Stimulated activated CD8-positive, alpha-beta memory T cell treated with anti-CD3 and anti-CD28 coated beads, Interleukin-12 subunit alpha, Interleukin-12 subunit beta, amount 100 ng/mL, for 24 hours (primary cell): ENCODE results near the gene RDX.
"Not testable (repeated sequence)": the region's sequence is repeated elsewhere in the genome, so short reads cannot be mapped to it uniquely, and the experiment has no call there.

Experiments used
- DNase-seq: peaks from one replicate; pipeline ENCODE4 v3.0.0-alpha.2; 2020; ENCODE audit errors: extremely low read depth

RDX gene

DNA sequence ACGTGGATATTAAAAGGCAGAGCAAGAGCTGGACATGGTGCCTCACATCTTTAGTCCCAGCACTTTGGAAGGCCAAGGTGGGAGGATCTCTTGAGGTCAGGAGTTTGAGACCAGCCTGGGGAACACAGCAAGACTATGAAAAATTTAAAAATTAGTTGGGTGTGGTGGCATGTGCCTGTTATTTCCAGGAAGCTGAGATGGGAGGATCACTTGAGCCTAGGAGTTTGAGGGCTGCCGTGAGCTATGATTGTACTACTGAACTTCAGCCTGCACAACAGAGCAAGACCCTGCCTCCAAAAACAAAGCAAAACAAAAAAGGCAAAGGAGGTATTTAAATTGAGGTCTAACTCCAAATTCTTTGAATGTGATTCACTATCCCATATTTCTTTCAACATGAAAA is 23.5 kb downstream of the RDX start:
- no peak for DNase-seq

DNA sequence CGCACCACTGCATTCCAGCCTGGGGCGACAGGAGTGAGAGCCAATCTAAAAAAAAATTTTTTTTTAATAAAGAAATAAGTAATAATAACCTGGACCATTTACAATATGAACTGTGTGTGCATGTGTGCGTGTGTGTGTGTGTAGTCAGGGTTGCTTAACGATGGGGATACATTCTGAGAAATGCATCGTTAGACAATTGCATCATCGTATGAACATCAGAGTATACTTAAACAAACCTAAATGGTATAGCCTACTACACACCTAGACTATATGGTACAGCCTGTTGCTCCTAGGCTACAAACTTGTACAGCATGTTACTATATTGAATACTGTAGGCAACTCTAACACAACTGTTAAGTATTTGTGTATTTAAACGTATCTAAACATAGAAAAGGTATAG is 26.4 kb downstream of the RDX start:
- DNase-seq: no peak

DNA sequence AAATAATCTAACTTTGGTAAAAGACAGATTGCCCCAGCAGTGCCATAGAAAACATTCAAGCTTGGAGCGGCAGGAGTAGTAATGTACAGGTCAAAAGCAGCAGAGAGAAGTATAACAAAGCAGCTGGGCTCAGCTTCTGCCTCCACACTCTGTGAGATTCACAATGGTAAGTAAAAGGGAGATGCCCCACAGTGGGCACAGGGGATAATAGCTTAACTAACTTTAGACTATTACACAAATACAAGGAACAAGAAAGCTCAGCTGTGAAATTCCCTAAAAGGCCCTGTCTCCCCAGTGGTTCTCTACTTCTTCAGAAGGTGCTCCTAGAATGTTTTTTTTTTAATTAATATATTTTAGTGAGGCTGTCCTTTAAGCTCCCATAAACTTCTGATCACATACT is 28.0 kb downstream of the RDX start:
- DNase-seq: no peak

DNA sequence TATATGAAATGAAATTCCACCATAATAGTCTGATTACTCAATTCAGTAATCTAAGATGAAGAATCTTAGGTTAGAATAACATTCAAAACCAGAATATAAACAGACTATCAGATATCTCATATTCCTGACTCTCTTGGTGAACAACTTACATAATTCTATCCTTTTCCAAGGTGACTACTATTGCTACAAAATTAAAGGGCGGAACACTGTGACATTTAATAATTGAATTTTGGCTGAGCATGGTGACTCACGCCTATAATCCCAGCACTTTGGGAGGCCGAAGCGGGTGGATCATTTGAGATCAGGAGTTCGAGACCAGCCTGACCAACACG is 34.4 kb downstream of the RDX start:
- no peak for DNase-seq

DNA sequence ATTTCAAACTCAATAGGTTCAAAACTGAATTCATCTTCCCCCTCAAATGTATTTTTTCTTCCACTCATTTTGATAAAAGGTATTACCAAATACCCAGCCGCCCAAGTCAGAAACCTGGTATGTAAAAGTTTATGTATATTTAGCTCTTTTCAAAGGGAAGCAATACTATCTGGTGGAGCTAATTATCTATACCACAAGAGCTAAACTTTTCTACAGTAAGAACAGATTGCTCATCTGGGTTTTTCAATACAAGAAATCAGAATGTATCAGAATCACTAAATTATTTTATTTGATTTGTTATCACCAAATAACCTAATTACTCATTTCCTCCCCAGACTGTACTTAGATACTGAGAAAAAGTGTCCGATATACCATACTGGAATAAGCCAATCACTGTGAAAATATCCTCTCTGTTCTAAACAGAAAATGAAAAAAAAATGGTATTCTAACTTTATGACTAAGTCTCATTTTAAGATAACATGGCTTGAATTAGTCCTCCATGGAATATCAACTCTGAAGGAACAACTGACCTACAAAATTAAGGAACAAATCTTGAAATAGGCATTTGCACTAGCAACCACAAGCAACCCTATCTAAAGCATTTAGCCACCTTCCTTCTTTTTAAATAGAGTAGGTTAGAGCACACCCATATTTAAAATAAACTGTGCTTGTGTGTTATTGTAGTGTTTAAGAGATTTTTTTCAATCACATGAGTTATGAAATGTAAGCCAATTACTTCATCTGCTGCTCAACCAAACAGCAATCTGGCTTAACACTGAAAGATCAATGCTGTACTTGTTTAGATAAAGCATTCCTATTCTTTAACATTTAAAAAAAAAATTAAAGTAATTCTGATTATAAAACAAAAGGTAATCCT is 35.0 kb downstream of the RDX start:
- DNase-seq: no peak

DNA sequence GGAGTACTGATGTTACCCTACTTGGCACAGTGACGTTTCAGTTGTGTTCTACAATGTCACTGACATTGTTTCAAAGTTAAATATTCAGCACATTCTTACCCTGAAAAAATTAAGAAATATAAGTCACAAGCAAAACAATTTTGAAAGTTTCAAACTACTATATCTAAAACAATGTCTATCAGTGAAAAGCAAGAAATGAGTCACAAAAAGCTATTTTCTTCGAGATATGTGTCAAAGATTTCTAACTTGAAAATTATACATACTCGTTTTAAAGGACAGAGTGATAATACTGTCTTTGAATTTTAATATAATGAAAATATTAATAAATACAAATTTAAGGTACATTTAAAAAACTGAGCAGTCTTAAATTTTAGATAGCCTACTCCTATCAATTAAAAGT is 42.9 kb downstream of the RDX start:
- no peak for DNase-seq

DNA sequence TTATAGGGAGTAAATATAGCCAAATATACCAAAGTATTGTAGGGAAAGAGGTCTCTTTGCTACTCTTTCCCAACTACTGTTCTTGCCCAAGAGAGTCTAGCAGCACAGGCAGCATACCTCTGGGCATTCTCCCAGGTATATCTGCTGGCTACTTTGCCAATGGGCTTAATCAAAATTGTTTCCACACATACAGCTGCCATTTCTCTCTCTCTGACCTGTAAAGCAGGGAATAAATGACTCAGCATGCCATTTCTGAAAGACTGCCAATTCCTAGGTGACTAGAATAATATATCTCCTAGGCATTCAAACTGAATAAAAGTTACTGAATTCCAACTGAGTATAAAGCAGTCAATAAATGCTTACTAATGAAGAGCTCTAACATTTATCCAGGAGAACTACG is 44.6 kb downstream of the RDX start:
- DNase-seq: no peak

DNA sequence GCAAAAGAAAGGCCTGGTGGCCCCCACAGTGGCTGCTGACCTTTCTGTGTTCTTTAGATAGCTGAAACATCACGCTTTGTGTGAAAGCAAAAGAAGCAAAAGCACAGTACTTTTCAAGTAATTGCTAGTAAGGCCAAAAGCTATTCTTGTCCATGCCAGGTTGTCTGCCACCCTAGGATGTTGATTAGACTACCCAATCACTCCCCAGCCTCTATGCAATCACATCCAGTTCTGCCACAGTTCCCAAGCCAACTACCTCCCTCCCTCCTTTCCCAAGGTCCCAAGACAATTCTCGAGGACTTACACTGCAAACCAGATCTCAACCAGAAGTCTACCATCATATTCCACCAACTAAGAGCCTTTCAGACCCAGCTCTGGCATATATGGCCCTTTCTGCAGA is 46.2 kb downstream of the RDX start:
- DNase-seq: no peak

DNA sequence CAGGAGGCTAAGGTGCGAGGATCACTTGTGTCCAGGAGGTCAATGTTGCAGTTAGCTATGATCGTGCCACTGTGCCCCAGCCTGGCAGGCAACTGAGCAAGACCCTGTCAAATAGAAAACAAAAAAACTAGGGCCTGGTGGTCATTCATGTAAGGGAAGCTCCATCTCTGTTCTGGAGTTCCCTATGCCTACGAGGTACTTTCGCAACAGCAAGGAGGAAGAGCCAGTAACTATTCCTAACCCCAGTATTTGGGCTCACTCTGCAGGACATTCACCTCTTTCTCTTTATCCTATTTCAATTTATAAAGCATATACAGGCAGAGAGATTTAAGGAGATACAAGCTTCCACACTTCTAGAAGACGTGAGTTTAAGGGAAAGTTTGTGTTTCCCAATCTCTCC is 46.6 kb downstream of the RDX start:
- DNase-seq: no peak

DNA sequence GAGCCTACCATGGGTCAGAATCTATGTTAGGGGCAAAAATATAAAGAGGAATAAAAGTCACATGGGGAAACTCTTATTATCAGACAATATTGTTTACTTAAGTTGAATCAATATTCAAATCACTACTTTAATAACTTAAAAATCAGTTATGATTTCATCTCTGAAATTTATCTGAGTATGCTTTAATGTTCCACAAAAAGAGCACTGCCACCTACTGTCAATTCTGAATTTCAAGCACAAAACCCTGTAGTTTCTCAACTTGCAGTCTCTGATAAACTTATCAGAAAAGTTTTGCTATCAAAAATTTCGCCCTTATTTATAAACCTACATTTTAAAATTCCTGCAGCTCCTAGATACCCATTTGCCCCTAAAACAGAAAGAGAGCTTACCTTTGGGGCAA is 47.3 kb downstream of the RDX start:
- DNase-seq: no peak

DNA sequence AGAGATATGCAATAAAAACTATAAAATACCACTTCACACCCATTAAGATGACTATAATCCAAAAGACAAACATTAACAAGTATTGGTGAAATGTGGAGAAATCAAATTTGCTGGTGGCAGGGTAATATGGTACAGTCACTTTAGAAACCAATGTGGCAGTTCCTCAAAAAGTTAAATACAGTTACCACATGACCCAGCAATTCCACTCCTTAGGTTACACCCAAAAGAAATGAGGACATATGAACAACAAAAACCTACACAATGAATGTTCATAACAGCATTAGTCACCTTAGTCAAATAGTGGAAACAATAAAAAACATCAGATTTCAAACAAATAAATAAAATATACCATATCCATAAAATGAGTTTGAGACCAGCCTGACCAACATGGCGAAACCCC is 52.6 kb downstream of the RDX start:
- DNase-seq: no peak

DNA sequence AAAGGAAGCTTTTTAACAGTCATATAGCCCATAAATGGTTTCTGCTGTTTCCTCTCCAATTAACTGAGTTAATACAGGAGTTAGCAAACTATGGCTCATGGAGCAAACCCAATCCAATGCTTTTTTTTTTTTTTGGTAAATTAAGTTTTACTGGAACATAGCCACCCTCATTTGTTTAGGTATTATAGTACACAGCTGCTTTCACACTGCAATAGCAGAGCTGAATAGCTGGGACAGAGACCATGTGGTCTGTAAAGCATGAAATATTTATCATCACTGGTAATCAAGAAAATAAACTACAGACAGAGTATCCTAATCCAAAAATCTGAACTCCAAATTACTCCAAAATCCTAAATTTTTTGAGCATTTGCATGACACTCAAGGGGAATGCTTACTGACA is 53.7 kb downstream of the RDX start:
- no peak for DNase-seq

DNA sequence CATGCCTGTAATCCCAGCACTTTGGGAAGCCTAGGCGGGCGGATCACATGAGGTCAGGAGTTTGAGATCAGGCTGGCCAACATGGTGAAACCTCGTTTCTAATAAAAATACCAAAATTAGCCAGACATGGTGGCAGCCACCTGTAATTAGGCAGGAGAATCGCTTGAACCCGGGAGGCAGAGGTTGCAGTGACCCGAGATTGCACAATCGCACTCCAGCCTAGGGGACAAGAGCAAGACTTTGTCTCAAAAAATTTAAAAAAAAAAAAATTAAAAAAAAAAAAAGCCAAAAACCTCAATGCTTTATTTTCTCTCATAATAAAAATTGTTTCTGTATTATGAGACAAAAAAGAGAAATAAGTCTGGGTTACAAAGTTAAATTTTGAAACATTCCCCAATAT is 54.2 kb downstream of the RDX start:
- DNase-seq: no peak

DNA sequence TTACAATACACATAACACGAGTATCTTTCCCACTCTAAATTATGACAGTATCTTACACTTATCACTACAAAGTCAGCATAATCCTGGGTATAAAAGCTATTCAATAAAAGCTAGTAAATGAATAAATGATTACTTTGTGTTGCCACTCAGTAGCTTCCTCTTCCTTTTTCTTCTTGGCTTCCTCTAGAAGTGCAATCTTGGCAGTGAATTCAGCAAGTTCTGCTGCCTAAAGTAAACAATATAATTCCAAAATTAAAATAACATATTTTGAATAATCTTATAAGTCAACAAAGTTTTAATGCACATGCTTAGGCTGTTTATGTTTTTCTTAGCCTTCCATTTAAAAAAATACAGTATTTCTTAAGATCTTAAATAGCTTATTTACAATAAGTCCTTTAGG is 60.4 kb downstream of the RDX start:
- DNase-seq: no peak

DNA sequence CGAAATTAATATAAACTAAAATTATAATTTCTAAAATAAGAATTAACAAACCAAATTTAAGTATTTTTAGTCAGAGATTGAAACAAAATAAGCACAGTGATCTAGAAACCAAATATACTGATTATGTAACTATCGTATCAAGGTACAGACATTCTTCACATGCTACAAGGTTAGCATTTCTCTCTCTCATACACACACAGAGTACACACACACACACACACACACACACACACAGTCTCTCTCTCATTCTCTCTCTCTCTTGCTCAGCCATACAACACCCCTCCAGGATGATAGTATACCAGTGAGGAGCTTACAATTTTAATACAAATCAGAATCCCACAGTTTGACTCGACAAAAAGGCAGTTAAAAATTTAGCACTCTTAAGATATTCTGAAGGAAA is 66.0 kb downstream of the RDX start:
- no peak for DNase-seq

DNA sequence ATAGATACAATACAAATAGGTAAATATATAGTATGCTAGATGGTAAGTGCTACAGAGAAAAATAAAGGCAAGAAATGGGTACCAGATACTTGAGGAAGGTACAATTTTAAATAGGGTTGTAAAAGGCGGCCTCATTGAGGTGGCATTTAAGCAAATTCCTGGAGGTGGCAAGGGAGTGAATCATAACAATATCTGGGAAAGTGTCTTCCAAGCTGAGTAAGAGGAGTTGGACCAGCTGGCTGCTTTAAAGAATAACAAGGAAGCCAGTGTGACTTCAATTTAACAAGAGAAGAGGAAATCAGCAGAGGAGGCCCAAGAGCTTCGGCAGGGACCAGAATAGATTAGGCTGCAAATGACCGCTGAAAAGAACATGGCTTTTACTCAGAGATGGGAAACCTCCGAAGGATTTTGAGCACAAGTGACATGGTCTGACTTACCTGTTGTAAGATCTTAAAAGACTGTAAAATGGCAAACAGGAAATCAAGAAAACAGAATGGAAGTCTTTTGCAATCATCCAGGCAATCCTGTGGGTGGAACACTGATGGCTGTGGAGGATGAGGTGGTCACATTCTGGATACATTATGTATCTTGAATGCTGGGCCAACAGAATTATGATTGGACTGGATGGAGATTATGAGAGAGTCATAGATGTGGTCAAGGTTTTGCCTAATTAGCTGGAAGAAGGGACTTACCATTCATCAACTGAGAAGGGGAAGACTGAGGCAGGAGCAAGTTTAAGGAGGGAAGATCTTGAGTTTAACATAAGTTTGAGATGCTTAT is 77.2 kb downstream of the RDX start:
- DNase-seq: no peak

DNA sequence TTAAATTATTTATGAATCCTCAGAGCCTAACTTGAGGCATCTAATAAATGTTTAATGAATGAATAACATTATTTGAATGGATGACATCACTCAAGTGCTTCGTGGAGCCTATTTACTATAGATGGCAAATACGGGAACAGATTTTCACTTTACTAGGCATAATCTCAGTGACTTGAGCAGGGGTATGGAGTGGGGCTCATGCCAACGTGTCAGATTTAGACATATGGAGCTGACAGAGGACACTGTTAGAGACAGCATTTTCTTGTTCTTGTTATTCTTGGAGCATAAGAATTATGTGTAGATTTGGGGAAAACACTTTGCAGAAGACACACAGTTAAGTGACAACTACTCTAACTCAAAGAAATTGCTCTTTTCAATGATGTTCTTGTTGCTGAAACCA is 78.5 kb downstream of the RDX start:
- DNase-seq: no peak

DNA sequence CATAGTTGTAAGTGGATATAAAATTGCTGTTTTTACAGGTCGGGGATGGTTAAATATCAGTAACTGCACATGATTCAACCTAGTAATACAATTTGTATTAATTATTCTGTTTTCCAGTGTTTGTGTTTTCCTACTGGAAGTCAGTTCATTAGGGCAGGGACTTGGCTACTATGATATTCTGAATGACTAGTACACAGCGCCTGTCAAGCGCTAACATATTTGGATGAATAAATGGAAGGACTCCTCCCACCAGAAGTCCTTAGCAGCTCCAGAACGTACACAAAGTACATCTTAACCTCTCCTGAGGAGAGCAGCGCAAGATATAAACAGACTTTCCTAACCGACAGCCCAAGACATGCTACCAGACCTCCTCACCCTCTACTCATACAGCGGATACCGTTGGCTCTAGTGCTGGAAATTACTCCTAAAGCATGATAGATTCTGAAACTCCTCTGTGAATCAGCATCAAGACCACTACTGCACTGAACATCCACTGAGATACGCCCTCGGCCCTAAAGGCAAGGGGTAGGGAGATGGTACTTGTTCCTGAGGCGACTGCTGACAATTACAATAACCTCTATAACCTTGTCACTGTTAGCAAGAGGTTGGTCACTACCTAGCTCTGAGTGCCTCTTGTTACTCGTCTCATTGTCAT is 79.1 kb downstream of the RDX start:
- no peak for DNase-seq

DNA sequence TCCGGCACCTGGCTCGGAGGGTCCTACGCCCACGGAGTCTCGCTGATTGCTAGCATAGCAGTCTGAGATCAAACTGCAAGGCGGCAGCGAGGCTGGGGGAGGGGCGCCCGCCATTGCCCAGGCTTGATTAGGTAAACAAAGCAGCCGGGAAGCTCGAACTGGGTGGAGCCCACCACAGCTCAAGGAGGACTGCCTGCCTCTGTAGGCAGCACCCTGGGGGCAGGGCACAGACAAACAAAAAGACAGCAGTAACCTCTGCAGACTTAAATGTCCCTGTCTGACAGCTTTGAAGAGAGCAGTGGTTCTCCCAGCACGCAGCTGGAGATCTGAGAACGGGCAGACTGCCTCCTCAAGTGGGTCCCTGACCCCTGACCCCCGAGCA is 87.1 kb downstream of the RDX start:
- DNase-seq: not testable (repeated sequence)

DNA sequence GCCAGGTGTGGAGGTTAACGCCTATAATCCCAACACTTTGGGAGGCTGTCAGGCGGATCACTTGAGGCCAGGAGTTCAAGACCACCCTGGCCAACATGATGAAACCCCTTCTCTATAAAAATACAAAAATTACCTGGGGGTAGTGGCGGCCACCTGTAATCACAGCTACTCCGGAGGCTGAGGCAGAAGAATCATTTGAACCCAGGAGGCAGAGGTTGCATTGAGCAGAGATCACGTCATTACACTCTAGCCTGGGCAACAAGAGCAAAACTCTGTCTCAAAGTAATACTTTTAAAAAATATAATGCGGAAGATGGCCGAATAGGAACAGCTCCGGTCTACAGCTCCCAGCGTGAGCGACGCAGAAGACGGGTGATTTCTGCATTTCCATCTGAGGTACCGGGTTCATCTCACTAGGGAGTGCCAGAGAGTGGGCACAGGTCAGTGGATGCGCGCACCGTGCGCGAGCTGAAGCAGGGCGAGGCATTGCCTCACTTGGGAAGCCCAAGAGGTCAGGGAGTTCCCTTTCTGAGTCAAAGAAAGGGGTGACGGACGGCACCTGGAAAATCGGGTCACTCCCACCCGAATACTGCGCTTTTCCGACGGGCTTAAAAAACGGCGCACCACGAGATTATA is 87.6 kb downstream of the RDX start:
- DNase-seq: not testable (repeated sequence)

DNA sequence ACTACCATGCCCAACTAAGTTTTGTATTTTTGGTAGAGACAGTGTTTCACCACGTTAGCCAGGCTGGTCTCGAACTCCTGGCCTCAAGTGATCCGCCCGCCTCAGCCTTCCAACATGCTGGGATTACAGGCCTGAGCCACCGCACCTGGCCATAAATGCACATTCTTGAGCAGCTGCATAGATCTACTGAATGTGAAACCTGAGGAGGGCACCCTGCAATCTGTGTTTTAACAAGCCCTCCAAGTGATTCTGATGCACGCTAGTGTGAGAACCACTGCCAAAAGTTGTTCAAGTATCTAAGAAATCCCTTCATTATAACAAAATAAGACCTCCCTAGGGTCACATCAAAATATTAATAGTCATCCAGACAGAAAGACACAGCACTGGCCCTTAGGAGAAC is 89.3 kb downstream of the RDX start:
- DNase-seq: no peak

DNA sequence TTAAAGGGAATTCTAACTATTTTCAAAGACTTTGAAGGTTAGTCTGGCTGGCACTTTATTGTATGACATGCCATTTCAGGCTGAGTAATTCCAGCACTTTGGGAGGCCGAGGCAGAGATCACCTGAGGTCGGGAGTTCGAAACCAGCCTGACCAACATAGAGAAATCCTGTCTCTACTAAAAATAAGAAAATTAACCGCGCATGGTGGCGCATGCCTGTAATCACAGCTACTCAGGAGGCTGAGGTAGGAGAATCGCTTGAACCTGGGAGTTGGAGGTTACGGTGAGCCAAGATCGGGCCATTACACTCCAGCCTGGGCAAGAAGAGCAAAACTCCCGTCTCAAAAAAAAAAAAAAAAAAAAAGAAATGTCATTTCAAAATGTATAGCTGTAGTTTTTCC is 95.6 kb downstream of the RDX start:
- no peak for DNase-seq

DNA sequence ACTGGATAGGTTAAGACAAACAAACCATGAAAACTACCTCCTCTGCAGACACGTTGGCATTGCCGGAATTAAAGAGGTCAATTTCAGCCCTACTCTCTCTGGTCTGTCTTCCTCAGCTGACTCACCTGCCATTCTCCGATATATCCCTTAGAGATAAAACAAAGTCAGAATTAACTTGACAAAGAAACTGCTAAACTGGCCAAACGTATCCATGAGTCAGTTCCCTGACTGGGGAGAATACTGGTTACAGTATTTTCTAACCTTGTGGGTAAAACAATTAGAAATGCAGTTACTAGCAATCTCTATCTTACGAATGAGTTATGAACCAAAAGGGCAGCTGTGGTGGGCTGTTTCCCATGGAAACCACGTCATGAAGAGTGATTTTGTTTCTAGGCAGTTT is 96.2 kb downstream of the RDX start:
- DNase-seq: no peak
